ENCODE data around the gene STUB1. TPM values are rescaled to one million over a fixed set of nuclear protein-coding genes. Genes with fewer than 3 reads are reported as not detected.
A peak's percentile ranks its signal among the peaks of the same experiment; 100 is the strongest.

Gene STUB1
- total RNA-seq, 1 experiment from 2014 or later: 136 TPM

DNA sequence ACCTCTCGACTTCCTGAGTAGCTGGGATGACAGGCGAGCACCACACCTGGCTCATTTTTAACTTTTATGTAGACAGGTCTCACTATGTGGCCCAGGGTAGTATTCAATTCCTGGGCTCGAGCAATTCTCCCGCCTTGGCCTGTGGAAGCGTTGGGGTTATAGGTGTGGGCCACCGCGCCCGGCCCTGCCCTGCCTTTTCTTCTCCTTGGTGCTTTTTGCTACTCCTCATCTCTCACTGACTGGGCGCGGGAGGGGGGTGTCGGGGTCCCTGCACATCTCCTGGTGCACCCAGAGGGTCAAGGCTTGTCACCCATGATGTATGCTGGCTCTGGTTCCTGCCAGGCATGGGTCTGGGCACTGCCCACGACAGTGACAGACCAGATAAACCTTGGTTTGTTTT is 35.7 kb upstream of the STUB1 start:
- DNase-seq (ENCODE audit: low read depth): no peak

- peak; percentile 15 for DNase-seq (ENCODE audit: low read depth)
Measured at GRCh38 chr16:645852-646678, 34.1 kb upstream of the STUB1 start.

GRCh38 chr16:646679-647172 is 33.5 kb upstream of the STUB1 start:
- no peak for DNase-seq (ENCODE audit: low read depth)

- DNase-seq (ENCODE audit: low read depth): no peak
Measured at GRCh38 chr16:647173-647902, 32.9 kb upstream of the STUB1 start.

GRCh38 chr16:648071-648780 is 32.0 kb upstream of the STUB1 start:
- peak; percentile 15 for DNase-seq (ENCODE audit: low read depth)

GRCh38 chr16:648781-649589 is 31.2 kb upstream of the STUB1 start, which contains the start of gene WDR90:
WDR90 (plus strand) TSS chr16:649365; CDS start chr16:649417, 52 bp downstream.
- DNase-seq (ENCODE audit: low read depth): peak; percentile 86

DNA sequence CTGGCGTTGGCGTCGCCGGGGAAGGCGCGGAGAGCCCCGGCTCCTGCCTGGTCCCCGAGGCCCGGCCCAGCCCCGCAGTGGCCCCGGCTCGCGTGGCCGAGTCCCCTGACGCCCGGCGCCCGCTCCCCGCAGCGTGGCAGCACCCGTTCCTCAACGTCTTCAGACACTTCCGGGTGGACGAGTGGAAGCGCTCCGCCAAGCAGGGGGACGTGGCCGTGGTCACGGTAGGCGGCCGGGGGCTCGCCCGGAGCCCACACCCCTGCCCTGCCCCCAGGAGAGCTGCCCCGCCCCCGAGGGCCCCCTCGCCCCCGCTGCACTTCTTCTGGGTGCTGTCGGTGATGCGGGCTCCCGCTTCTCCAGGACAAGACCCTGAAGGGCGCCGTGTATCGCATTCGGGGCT is 30.6 kb upstream of the STUB1 start:
- no peak for DNase-seq (ENCODE audit: low read depth)

DNA sequence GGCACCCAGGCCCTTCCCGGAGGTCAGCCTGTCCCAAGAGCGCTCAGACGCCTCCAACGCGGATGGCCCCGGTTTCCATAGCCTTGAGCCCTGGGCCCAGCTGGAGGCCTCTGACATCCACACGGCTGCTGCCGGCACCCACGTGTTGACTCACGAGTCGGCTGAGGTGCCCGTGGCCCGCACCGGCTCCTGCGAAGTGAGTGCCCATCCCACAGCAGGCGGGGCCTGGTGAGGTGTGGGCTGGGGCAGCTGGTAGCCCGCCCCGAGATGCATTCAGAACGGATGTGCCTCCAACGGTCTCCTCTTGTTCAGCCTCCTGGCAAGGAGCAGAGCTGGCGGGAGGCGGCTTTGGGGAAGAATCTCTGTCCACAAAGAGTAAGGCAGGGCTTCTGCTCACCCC is 28.4 kb upstream of the STUB1 start:
- no peak for DNase-seq (ENCODE audit: low read depth)

DNA sequence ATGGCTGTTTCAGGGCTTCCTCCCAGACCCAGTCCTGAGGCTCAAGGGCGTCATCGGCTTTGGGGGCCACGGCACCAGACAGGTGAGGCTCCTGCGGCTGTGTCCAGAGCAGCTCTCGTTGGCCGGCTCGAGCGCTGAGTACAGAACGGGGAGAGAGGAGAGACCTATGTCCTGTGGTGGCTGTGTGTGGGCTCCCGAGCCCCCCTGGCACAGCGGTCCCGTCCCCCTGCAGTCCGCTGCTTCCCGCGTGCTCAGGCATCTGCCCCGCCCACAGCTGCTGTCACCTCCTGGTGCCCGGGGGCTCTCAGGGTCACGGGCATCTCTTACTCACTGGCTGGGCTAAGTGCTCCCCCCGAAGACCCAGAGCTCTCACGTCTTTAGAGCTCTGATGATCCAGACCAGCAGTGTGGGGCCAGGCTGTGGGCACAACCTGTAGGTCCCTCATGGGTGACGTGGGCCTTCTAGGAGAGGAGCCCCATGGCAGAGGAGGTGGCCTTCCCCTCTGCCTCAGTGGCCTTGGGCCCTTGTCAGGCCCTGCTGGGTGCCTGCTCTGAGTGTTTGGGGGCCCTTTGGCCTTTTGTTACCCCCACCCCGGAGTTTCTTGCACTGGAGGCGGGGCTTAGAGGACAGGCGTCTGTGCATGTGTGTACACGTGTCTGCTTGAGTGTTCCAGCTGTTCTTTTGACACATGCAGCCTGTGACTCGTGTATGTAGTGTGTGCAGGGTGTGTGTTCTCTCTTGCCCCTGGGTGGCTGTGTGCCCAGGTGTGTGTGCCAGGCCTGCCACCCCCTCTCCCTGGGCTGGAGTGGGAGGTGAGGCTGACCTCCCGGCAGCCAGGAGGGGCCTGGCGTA is 27.5 kb upstream of the STUB1 start:
- DNase-seq (ENCODE audit: low read depth): no peak

GRCh38 chr16:654034-654433 is 26.2 kb upstream of the STUB1 start:
- no peak for DNase-seq (ENCODE audit: low read depth)

DNA sequence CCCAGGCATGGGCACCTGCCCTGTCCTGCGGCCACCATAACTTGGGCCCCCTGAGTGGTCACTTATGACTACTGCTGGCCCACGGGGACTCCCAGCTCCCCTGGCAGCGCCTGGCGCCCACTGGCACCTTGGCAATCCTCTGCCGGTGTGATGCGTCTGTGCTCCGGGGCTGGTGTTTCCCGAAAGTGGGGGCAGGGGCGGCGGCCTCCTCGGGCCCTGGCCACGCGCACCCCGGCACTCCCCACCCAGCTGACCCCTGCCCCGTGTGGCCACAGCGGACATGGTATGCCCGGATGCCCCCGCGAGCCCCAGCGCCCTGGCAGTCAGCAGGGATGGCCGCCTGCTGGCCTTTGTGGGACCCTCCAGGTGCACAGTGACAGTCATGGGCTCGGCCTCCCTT is 22.7 kb upstream of the STUB1 start:
- DNase-seq (ENCODE audit: low read depth): no peak

- DNase-seq (ENCODE audit: low read depth): no peak
Measured at GRCh38 chr16:658679-659571, 21.3 kb upstream of the STUB1 start.

- DNase-seq (ENCODE audit: low read depth): no peak
Measured at GRCh38 chr16:659618-660017, 20.6 kb upstream of the STUB1 start.

GRCh38 chr16:660132-660458 is 20.1 kb upstream of the STUB1 start:
- no peak for DNase-seq (ENCODE audit: low read depth)

DNA sequence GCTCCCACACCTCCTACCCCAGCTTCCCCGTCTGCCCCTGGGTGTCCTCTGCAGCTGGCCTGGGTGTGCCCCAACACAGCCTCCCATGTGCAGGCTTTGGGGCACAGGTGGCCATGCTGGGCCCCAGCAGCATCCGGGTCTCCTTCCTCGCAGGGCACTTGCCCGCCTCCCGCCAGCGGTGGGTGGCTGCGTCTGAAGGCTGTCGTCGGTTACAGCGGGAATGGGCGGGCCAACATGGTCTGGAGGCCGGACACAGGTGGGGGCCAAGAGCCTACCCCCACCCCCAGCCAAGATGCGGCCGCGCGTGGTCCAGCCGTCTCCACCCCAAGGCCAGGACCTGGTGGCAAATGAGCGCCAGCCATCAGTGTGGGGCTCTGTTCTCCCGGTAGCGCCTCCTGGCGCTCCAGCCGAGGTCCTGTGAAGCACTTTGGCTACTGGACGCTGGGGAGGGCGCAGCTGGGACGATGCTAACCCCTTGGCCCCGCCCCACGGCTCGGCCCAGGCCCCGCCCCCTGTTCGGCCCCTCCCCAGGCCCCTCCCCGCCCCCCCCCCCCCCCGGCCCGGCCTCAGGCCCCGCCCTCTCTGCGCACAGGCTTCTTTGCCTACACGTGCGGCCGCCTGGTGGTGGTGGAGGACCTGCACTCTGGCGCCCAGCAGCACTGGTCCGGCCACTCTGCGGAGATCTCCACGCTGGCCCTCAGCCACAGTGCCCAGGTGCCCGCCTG is 19.6 kb upstream of the STUB1 start:
- peak; percentile 53 for DNase-seq (ENCODE audit: low read depth)

DNA sequence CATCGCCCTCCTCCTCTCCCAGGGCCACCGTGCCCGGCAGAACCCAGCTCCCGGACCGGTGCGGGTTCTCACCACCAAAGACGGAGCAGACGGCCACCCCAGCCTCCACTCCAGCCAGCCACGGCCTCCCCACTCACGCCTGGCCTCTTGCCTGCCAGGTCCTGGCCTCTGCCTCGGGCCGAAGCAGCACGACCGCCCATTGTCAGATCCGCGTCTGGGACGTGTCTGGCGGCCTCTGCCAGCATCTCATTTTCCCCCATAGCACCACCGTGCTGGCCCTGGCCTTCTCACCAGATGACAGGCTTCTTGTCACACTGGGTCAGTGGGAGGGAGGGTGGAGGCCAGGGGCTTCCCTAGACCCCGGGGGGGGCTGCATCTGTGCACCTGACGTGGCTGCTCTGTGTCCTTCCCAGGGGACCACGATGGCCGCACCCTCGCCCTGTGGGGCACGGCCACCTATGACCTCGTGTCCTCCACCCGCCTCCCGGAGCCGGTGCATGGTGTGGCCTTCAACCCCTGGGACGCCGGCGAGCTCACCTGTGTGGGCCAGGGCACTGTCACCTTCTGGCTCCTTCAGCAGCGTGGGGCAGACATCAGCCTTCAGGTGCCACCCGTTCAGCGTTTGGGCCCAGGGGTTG is 18.9 kb upstream of the STUB1 start:
- DNase-seq (ENCODE audit: low read depth): no peak

DNA sequence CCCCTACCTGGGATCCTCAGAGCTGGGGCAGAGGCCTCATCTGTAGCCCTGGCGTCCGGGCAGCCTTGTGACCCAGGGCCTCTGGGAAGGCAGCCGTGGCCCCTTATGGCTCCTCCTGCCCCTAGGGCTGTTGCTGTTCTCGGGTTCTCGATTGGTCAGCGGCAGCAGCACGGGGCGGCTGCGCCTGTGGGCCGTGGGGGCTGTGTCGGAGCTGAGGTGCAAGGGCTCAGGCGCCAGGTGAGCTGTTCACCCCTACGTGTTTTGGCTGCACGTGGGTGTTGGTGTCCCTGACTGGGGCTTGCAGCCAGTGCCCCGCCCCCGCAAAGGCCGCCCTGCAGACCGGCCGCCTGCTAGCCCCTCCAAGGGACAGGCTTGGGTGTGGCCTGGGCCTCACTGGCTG is 18.1 kb upstream of the STUB1 start:
- DNase-seq (ENCODE audit: low read depth): no peak

- DNase-seq (ENCODE audit: low read depth): no peak
Measured at GRCh38 chr16:662597-662996, 17.6 kb upstream of the STUB1 start.

Measured in RPMI7951 (cell line).